A549 (cell line): ENCODE measurements around the gene DNAJC16. TPM values are rescaled to one million over a fixed set of nuclear protein-coding genes. Genes with fewer than 3 reads are reported as not detected.

Experiments
- ATAC-seq, 2 experiments: fragments of 200-7000 bp in 1 of 2; fragments of >200 bp in 1 of 2; cut with Nextera tagmentation in 1 of 2; cut with Tn5 transposase in 1 of 2; 3 replicates each; pipeline versions ENCODE4 v1.8.0 to v1.9.1; 2018 to 2020; ENCODE audit warnings: mild to moderate bottlenecking in 1 of 2, moderate library complexity in 1 of 2
- CTCF ChIA-PET: fragments of 300-600 bp; sonication (Branson Sonifier 250); formaldehyde crosslinking; extraction: SDS; loops from one replicate; lab custom pipeline; 2021; ENCODE audit warnings: antibody characterized with exemption, inconsistent platforms; lab: Yijun Ruan, JAX
- POLR2A ChIA-PET: fragments of 350-600 bp; formaldehyde crosslinking; extraction: SDS; loops from one replicate; lab custom pipeline; 2021; ENCODE audit warnings: antibody characterized with exemption, inconsistent platforms; lab: Yijun Ruan, JAX
- DNase-seq, 2 experiments: peaks; one replicate each; pipeline versions ENCODE4 v3.0.0 to v3.0.0-alpha.2; 2011 to 2016; ENCODE audit warnings: low read depth in 1 of 2, low spot score in 1 of 2
- FAIRE-seq: peaks from 2 replicates; lab custom pipeline; 2011; peaks lifted over from hg19 to GRCh38; lab: Jason Lieb, UNC
- H3K27ac ChIP-seq, 2 experiments: fragments of >200 bp; sonication (Bioruptor Twin); formaldehyde crosslinking; 3 replicates each; pipeline ENCODE4 v1.5.1; 2016 to 2017
- H3K4me1 ChIP-seq: fragments of >200 bp; sonication (Bioruptor Twin); formaldehyde crosslinking; 3 replicates; pipeline ENCODE4 v1.6.1; 2016
- H3K4me2 ChIP-seq: fragments of >200 bp; sonication (Bioruptor Twin); formaldehyde crosslinking; 3 replicates; pipeline ENCODE4 v1.6.1; 2016
- H3K4me3 ChIP-seq: fragments of >200 bp; sonication (Bioruptor Twin); formaldehyde crosslinking; 3 replicates; pipeline ENCODE4 v1.5.1; 2016
- H3K9me3 ChIP-seq: fragments of >200 bp; sonication (Bioruptor Twin); formaldehyde crosslinking; 3 replicates; pipeline ENCODE4 v1.6.1; 2016
- BCL3 ChIP-seq: fragments of >200 bp; sonication (Bioruptor Twin); formaldehyde crosslinking; IDR thresholded peaks from 3 replicates; pipeline ENCODE4 v1.6.1; 2016
- CBX8 ChIP-seq: fragments of 200-600 bp; sonication (generic); IDR thresholded peaks from 2 replicates; pipeline ENCODE4 v1.6.1; 2016
- CEBPB ChIP-seq, 2 experiments: fragments of >200 bp in 1 of 2; sonication (Bioruptor Twin) in 1 of 2; formaldehyde crosslinking in 1 of 2; IDR thresholded peaks; 2 replicates each; pipeline ENCODE4 v1.6.1; 2012 to 2016
- CHD2 ChIP-seq: fragments of 150-350 bp; IDR thresholded peaks from 2 replicates; pipeline ENCODE4 v1.6.1; 2014; ENCODE audit warnings: low read length; ENCODE audit not compliant: partially characterized antibody
- CHD4 ChIP-seq: fragments of 200-600 bp; sonication (generic); IDR thresholded peaks from 2 replicates; pipeline ENCODE4 v1.6.1; 2016; ENCODE audit warnings: antibody characterized with exemption, mild to moderate bottlenecking, borderline replicate concordance
- EHF ChIP-seq: fragments of 250-450 bp; sonication (Bioruptor Pico); IDR thresholded peaks from 2 replicates; pipeline ENCODE4 v1.5.0; 2020; ENCODE audit warnings: mild to moderate bottlenecking
- EHMT2 ChIP-seq: fragments of 200-600 bp; sonication (generic); IDR thresholded peaks from 2 replicates; pipeline ENCODE4 v1.6.1; 2016; ENCODE audit warnings: antibody characterized with exemption, low read depth, mild to moderate bottlenecking, moderate library complexity
- EP300 ChIP-seq, 2 experiments: fragments of >200 bp; sonication (Bioruptor Twin); formaldehyde crosslinking; IDR thresholded peaks; 2 replicates in 1 of 2; 3 replicates in 1 of 2; pipeline ENCODE4 v1.6.1; 2016 to 2017
- FOSB ChIP-seq: fragments of 250-450 bp; sonication (Bioruptor Pico); IDR thresholded peaks from 2 replicates; pipeline ENCODE4 v1.5.0; 2020; ENCODE audit warnings: mild to moderate bottlenecking, moderate library complexity
- FOSL2 ChIP-seq, 2 experiments: fragments of 450-650 bp in 1 of 2; fragments of >200 bp in 1 of 2; sonication (Bioruptor Twin) in 1 of 2; formaldehyde crosslinking; IDR thresholded peaks; 2 replicates each; pipeline versions ENCODE4 v1.5.0 to v1.6.1; 2016 to 2020; ENCODE audit warnings: mild to moderate bottlenecking in 1 of 2, moderate library complexity in 1 of 2
- GATA3 ChIP-seq: IDR thresholded peaks from 2 replicates; pipeline ENCODE4 v1.6.1; 2012; ENCODE audit warnings: borderline replicate concordance
- HOXB13 ChIP-seq: fragments of 250-450 bp; sonication (Bioruptor Pico); IDR thresholded peaks from 2 replicates; pipeline ENCODE4 v1.5.0; 2020; ENCODE audit warnings: low read depth, mild to moderate bottlenecking, moderate library complexity
- JUN ChIP-seq, 2 experiments: fragments of >200 bp; sonication (Bioruptor Twin); formaldehyde crosslinking; IDR thresholded peaks; 2 replicates in 1 of 2; 3 replicates in 1 of 2; pipeline ENCODE4 v1.6.1; 2016 to 2017
- KDM5A ChIP-seq: fragments of 200-600 bp; sonication (generic); IDR thresholded peaks from 2 replicates; pipeline ENCODE4 v1.6.1; 2016; ENCODE audit warnings: antibody characterized with exemption, mild to moderate bottlenecking
- MAFK ChIP-seq: fragments of 450-650 bp; IDR thresholded peaks from 2 replicates; pipeline ENCODE4 v1.6.1; 2014; ENCODE audit not compliant: partially characterized antibody
- MAX ChIP-seq: IDR thresholded peaks from 2 replicates; pipeline ENCODE4 v1.6.1; 2012
- MYC ChIP-seq: IDR thresholded peaks from 2 replicates; pipeline ENCODE4 v1.6.1; 2012; ENCODE audit warnings: mild to moderate bottlenecking, inconsistent platforms, low read length, improper control_type of control experiment, borderline replicate concordance
- PHF8 ChIP-seq: fragments of 200-600 bp; sonication (generic); IDR thresholded peaks from 2 replicates; pipeline ENCODE4 v1.6.1; 2016; ENCODE audit warnings: low read depth, mild to moderate bottlenecking, antibody characterized with exemption, moderate library complexity, borderline replicate concordance
- POLR2A ChIP-seq: IDR thresholded peaks from 2 replicates; pipeline ENCODE4 v1.6.1; 2012; ENCODE audit warnings: mild to moderate bottlenecking, low read length
- RARB ChIP-seq: fragments of 250-450 bp; sonication (Bioruptor Pico); IDR thresholded peaks from 2 replicates; pipeline ENCODE4 v1.8.0; 2021; ENCODE audit warnings: mild to moderate bottlenecking, moderate library complexity
- ZC3H11A ChIP-seq: fragments of 450-650 bp; IDR thresholded peaks from 2 replicates; pipeline ENCODE4 v1.6.1; 2014; ENCODE audit warnings: antibody characterized with exemption, mild to moderate bottlenecking
- ZNF302 ChIP-seq: fragments of 250-450 bp; sonication (Bioruptor Pico); IDR thresholded peaks from 2 replicates; pipeline ENCODE4 v1.9.0; 2021; ENCODE audit warnings: inconsistent platforms, mild to moderate bottlenecking, moderate library complexity
- WGBS: methylation state at CpG from one replicate; pipeline ENCODE4 v1.1.6; 2017; ENCODE audit errors: missing lambda C conversion rate; 5-methylcytosine and 5-hydroxymethylcytosine counted together
- polyA plus RNA-seq, 4 experiments: library from polyadenylated mRNA; depleted of rRNA in 3 of 4; stranded (reverse); fragments of >200 nt; fragmentation: RNase III in 1 of 4; extraction: RNeasy Plus Mini Kit Qiagen cat#74134 plus additional on column Dnase treatment in 1 of 4; gene quantifications; 2 replicates in 3 of 4; 3 replicates in 1 of 4; pipeline ENCODE4 v1.2.3, GENCODE V29; 2011 to 2017
- TF ChIP-seq, protein P1 (sequence below): fragments of 200-600 bp; sonication (generic); IDR thresholded peaks from 2 replicates; pipeline ENCODE4 v1.6.1; 2016; ENCODE audit warnings: antibody characterized with exemption, mild to moderate bottlenecking, moderate library complexity
- TF ChIP-seq, protein P2 (sequence below): IDR thresholded peaks from 2 replicates; pipeline ENCODE4 v1.6.1; 2012
- TF ChIP-seq, protein P3 (sequence below): fragments of 150-350 bp; IDR thresholded peaks from 2 replicates; pipeline ENCODE4 v1.6.1; 2014; ENCODE audit warnings: low read depth, mild to moderate bottlenecking, low read length
- TF ChIP-seq, protein P4 (sequence below): fragments of 450-650 bp; IDR thresholded peaks from 2 replicates; pipeline ENCODE4 v1.6.1; 2014; ENCODE audit warnings: antibody characterized with exemption

Gene DNAJC16
- polyA plus RNA-seq, 2 of the 4 experiments (the other 2 are of a cell fraction): 4.6 to 12.5 TPM

DNA sequence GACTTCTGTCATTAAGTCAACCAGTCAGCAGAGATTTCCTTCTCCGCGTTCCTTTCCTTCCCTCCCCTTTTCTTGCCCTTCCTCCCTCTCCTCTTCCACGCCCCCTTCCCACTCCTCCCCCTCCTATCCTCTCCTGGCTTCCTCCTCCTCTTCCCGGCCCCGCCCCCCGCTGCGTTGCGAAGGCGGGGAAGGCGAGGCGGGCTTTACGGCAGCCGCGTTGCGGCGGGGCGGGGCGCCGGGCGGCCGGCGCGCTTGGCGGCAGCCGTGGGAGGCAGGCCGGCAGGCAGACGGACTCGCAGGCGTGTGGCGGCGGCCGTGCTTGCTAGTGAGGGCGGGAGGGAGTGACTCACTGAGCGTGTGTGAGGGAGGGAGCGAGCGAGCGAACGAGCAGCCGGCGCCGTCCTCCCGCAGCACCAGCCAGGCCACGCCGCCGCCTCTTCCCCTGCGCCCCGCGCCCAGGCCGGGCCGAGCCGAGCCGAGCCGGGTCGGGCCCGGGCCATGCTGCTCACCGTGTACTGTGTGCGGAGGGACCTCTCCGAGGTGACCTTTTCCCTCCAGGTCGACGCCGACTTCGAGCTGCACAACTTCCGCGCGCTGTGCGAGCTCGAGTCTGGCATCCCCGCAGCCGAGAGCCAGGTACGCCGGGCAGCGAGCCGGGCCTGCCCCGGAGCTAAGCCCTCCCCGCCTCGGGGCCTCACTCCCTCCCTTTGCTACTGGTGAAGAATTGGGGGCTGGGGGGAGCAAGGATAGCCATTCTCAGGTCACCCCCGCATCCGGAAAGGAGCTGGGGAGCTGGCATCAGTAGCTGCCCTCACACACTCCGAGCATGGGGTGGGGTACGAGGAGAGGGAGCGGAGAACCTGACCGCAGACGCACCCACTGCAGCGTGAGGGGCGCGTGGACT lies 90.8 kb downstream of the DNAJC16 start, which contains the start of gene DDI2:
Gene DDI2 (plus strand): TSS at position 286 of the 904 bp plus-strand sequence. CDS start 213 bp downstream, at position 499.
- no peak for TF ChIP-seq RARB (CRISPR knock-in tag)
- no peak for TF ChIP-seq CBX8
- TF ChIP-seq POLR2A: peak; percentile 90
- TF ChIP-seq MAFK: no peak
- TF ChIP-seq GATA3: 0 out of 2 replicates have a peak, but pooled peaks have one; percentile 26
- TF ChIP-seq PHF8: peak; percentile 49; the same call in 1 of the 2 replicates
- no peak for TF ChIP-seq FOSB
- TF ChIP-seq, protein P1, sequence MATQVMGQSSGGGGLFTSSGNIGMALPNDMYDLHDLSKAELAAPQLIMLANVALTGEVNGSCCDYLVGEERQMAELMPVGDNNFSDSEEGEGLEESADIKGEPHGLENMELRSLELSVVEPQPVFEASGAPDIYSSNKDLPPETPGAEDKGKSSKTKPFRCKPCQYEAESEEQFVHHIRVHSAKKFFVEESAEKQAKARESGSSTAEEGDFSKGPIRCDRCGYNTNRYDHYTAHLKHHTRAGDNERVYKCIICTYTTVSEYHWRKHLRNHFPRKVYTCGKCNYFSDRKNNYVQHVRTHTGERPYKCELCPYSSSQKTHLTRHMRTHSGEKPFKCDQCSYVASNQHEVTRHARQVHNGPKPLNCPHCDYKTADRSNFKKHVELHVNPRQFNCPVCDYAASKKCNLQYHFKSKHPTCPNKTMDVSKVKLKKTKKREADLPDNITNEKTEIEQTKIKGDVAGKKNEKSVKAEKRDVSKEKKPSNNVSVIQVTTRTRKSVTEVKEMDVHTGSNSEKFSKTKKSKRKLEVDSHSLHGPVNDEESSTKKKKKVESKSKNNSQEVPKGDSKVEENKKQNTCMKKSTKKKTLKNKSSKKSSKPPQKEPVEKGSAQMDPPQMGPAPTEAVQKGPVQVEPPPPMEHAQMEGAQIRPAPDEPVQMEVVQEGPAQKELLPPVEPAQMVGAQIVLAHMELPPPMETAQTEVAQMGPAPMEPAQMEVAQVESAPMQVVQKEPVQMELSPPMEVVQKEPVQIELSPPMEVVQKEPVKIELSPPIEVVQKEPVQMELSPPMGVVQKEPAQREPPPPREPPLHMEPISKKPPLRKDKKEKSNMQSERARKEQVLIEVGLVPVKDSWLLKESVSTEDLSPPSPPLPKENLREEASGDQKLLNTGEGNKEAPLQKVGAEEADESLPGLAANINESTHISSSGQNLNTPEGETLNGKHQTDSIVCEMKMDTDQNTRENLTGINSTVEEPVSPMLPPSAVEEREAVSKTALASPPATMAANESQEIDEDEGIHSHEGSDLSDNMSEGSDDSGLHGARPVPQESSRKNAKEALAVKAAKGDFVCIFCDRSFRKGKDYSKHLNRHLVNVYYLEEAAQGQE: no peak
- no peak for TF ChIP-seq ZC3H11A
- TF ChIP-seq, protein P2, sequence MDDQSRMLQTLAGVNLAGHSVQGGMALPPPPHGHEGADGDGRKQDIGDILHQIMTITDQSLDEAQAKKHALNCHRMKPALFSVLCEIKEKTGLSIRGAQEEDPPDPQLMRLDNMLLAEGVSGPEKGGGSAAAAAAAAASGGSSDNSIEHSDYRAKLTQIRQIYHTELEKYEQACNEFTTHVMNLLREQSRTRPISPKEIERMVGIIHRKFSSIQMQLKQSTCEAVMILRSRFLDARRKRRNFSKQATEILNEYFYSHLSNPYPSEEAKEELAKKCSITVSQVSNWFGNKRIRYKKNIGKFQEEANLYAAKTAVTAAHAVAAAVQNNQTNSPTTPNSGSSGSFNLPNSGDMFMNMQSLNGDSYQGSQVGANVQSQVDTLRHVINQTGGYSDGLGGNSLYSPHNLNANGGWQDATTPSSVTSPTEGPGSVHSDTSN: 0 out of 2 replicates have a peak, but pooled peaks have one; percentile 20
- TF ChIP-seq BCL3: peak; percentile 56; the same call in 1 of the 3 replicates
- no peak for TF ChIP-seq EP300 (IDR thresholded peaks at IDR 0.05)
- TF ChIP-seq MAX: peak; percentile 25
- peak; percentile 73 to 91; a peak in 4 of 5 replicates for TF ChIP-seq JUN (IDR thresholded peaks at IDR 0.05)
- TF ChIP-seq KDM5A: no peak
- no peak for TF ChIP-seq CEBPB (IDR thresholded peaks at IDR 0.05)
- TF ChIP-seq HOXB13: no peak
- no peak for TF ChIP-seq ZNF302 (CRISPR knock-in tag)
- no peak for TF ChIP-seq CHD4
- no peak for TF ChIP-seq CHD2
- TF ChIP-seq, protein P3, sequence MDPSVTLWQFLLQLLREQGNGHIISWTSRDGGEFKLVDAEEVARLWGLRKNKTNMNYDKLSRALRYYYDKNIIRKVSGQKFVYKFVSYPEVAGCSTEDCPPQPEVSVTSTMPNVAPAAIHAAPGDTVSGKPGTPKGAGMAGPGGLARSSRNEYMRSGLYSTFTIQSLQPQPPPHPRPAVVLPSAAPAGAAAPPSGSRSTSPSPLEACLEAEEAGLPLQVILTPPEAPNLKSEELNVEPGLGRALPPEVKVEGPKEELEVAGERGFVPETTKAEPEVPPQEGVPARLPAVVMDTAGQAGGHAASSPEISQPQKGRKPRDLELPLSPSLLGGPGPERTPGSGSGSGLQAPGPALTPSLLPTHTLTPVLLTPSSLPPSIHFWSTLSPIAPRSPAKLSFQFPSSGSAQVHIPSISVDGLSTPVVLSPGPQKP: no peak
- TF ChIP-seq, protein P4, sequence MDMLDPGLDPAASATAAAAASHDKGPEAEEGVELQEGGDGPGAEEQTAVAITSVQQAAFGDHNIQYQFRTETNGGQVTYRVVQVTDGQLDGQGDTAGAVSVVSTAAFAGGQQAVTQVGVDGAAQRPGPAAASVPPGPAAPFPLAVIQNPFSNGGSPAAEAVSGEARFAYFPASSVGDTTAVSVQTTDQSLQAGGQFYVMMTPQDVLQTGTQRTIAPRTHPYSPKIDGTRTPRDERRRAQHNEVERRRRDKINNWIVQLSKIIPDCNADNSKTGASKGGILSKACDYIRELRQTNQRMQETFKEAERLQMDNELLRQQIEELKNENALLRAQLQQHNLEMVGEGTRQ: no peak
- TF ChIP-seq MYC: peak; percentile 62; the same call in 1 of the 2 replicates
- no peak for TF ChIP-seq EHF (CRISPR knock-in tag)
- TF ChIP-seq EHMT2: no peak
- TF ChIP-seq FOSL2 (IDR thresholded peaks at IDR 0.05): no peak
- peak; percentile 89 for TF ChIP-seq FOSL2 (CRISPR knock-in tag; IDR thresholded peaks at IDR 0.05)
- POLR2A ChIA-PET: interaction anchor here (0.6 to 5.5 kb wide), 3 partner anchors 12 to 33 kb away, joined by 3 to 24 read pairs (median 6); partner anchors contain the start of gene AGMAT
- under 1% methylated on average over 24 of the region's 86 CpGs for WGBS

More for the DNA sequence above, 90.8 kb downstream of the DNAJC16 start, which contains the start of gene DDI2:
- CTCF ChIA-PET: interaction anchor here (0.7 to 1.6 kb wide), 6 partner anchors 13 to 140 kb away, joined by 3 to 4 read pairs (median 3); no protein-coding TSS in a partner anchor
- no peak for FAIRE-seq
- peak within 1 kb of the TSS; percentile 90 to 99 for H3K27ac ChIP-seq
- peaks cover 41% of the 10 kb centered on the region for H3K4me1 ChIP-seq
- peak within 1 kb of the TSS; percentile 88 for H3K4me2 ChIP-seq
- H3K4me3 ChIP-seq: peak within 1 kb of the TSS; percentile 83
- peak; percentile 92 to 96 for ATAC-seq
- H3K9me3 ChIP-seq: no peaks in the 10 kb centered on the region
- peak; percentile 76 to 95 for DNase-seq
